GM18520 (cell line): ENCODE results near the gene CCNQ.
A peak's percentile ranks its signal among the peaks of the same experiment; 100 is the strongest.

Source experiments
- ATAC-seq: cut with Tn5 transposase; IDR thresholded peaks from one replicate; pipeline ENCODE4 v1.9.1; 2021; ENCODE audit not compliant: unreplicated experiment

Gene CCNQ

DNA sequence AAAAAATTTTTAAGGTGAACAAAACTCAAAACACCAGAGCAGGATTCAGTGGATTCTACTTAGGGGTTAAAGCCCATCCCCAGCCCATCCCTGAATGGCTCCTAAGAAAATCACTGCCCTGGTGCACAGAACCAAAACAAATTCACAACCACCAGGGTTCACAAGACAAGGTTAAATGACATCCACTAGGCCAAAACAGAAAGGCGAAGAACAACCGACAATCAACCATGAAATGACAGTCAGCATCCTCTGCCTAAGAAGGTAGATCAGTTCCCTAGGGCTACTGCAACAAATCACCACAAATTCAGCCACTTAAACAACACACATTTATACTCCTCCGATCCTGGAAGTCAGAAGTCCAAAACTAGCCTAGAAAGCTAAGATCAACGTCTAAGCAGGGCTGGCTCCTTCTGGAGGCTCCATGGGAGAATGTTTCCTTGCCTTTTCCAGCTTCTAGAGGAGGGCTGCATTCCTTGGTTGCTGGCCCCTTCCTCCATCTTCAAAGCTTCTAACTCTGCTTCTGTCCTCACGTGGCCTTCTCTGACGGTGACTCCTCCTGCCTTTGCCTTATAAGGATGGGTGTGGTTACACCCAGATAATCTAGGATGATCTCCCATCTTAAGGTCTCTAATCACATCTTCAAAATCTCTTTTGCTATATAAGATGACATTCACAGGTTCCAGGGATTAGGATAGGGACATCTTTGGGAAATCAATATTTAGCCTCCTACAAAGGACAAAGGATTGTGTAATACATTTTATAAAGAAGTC, 1.8 kb downstream of the CCNQ start:
- ATAC-seq, result no peak

DNA sequence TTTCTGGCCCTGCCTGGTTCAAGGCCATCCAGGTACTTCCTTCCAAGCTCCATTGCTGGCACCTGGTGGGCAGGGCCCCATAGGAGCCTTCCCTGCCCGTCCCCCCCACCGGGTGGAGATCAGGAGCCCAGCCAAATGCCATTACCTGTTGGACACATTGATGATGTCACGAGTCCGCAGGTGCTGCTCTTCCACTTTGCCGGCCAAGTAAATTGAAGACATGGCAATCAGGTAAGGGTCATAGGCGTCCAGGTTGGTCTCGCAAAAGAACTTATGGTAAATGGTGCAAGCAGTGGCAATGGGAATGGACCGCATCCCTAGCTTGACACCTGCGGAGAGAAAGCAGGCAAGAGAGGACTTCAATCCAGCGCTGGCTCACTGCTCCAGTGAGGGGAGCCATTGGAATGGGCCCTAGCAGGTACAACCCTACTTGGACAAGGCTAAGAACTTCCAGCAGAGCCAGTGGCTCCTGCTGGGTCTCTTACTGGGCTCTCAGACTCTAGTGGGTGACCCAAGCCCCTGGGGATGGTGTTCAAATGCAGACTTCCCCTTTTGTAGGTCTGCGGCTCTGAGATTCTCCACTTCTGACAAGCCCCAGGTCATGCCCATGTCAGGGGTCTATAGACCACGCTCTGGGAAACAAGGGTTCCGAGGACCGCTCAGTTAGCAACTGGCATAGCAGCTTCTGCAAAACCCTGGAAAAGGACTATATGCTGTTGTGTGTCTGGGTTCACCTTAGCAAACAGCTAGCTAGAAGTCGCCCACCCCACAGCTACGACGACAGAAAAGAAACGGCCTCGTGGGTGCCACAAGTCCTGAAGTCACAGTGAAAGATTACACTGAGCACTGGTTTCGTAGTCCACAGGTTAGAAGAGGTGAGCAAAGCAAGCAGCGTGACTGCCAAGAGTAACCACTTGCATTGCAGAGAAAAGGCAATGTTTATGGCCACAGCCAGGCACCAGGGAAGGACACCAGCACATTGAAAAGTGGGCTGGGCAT, 2.8 kb downstream of the CCNQ start:
- no peak for ATAC-seq

DNA sequence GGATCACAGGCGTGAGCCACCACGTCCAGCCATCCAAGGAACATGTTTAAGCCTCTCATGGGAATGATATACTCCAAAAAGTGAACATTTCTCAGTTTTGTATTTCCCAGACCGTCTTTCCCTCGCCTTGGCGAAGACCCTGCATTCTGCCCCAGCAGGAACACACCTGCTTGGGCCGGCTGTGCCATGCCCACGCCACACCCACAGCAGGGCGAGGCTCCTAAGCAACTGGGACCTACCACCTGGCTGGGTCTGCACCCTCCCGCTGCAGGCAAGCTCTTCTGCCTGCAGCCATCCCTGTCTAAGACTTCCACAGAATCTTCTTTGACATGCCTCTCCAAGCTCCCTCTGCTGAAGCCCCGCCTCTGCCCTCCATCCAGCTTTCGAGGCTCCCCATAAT, 3.6 kb downstream of the CCNQ start:
- no peak for ATAC-seq

DNA sequence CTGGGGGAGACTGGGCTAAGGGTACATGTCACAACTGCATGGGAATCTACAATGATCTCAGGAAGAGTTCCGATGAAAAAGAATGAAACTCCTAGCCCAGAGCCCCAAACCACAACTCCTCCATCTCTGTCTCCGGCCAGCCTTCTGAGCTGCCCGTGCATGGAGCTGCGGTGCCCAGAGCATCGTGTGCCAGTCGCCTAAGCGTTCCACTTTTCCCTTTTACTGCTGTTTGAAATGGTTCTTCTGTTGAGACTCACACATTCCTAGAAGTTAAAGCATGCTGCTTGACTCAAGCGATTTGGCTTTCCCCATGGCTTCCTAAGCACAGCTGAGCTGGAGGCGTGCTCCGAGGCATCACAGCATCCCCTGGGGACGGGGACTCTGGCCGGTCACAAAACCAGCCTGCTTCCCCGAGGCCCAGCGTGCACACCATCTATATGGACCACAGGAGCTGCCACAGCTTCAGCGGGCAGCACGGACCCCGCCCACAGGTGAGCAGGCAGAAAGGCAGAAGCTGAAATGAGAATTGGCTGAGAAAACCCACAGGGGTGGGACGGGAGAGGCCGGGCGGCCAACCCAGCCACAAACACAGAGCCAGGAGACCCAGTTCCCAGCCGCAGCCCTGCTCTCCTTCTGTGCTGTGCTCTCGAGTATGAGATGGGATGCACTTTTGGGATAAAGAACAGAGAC, 5.0 kb downstream of the CCNQ start:
- ATAC-seq, result no peak

DNA sequence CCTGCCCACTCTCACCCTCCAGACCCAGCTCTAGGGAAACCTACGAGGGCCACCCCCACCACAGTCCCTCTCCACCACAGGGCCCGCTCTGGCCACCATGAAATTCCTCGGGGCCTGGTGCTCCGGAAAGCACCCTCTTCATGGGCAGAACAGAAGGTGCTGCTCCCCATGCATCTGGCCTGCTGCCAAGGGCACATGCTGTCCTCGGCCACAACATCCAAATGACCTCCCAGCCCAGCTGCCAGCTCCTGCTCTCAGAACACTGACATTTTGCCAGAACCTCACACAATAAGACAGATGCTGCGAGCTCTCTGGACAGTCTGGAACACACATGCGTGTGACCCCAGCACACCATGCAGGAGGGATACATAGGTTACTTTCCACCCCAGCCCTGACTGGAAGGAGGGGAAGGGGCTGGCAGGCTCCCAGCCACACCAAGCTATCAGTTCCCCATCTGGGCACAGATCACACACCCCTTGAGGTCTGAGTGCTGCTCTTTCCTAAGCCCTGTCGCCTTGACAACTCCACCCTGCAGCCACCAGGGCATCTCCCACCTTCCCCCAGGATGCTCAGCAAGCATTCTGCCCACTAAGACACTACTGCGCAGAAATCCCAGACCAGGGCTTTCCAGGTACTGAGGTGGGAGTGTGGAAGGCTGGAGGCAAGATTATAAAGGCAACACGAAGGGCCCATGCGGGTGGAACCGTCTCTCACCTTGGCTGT, 5.8 kb downstream of the CCNQ start:
- no peak for ATAC-seq

DNA sequence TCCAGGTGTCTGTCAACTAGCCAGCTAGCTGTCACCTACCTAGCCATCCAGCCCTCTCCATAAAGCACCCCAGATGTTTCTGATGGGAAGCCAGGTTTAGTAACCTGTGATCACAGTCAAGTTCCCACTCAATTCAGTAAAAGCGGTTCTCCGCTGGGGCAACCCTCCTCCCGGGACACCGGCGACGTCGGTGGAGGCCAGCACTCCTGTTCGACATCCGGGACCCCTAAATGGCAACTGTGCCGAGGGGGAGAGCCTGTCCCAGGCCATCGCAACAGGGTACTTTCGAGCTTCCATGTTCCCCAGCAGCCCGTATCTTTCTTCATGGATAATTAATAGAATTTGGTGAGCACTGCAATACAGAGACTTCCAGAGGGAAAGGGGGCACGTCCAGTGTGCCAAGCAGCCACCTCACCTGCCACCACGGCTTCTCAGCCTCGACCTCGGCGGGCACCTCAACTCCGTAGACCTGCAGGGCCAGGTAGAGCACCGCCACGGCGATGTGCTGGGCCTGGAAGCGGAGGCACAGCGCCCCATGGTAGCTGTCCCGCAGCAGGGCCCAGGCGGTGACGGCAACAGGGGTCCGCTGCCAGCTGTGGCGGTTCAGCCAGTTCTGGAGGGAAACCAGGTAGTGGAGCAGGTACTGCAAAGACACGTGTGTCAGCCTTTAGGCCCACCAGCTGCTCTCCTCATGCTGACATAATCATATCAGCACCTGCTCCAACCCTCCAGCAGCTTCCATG, 6.7 kb downstream of the CCNQ start:
- ATAC-seq, result no peak

DNA sequence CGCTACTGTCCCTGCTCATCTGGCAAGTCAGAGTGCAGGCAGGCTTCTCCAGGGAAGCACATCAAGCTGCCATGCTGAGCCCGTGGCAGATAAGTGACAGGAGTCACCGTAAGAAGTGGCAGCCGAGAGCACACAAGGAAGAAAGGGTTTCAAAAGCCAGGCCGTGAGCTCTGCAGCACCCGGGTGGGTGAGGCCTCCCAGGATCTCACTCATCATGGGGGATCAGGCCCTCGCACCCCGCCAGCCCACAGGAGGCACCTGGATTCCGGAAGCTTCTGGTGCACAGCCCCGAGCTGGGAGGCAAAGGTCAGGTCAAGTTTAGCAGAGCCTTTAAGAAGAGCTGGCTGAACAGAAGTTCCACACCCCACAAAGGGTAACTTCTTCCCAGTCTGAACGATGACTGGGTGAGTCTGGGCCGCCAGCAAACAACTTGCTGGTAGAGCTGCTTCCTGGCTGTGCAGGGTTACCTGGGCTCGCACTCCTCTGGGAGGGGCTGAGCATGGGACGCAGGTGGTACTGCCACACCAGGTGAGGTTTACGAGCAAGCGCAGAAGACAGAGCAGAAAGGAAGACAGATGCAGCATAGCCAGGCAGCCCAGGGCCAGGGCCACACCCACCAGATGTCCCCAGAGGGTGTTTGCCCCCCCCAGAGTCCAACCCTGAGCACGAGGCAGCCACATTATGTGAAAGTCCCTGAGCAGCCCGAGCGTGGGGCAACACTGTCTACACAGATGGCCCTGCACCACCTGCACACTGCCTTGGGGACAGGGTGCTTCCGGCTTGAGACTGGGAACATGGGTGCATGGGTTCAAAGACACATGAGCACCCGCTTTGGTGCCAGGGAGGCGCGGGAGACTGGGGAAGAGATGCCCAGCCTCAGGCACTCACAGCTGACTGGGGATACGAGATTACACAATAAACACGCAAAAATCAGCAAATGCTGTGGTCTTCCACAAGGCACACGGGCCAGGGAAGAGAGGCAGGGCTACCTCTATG, 7.7 kb downstream of the CCNQ start:
- ATAC-seq, result no peak

DNA sequence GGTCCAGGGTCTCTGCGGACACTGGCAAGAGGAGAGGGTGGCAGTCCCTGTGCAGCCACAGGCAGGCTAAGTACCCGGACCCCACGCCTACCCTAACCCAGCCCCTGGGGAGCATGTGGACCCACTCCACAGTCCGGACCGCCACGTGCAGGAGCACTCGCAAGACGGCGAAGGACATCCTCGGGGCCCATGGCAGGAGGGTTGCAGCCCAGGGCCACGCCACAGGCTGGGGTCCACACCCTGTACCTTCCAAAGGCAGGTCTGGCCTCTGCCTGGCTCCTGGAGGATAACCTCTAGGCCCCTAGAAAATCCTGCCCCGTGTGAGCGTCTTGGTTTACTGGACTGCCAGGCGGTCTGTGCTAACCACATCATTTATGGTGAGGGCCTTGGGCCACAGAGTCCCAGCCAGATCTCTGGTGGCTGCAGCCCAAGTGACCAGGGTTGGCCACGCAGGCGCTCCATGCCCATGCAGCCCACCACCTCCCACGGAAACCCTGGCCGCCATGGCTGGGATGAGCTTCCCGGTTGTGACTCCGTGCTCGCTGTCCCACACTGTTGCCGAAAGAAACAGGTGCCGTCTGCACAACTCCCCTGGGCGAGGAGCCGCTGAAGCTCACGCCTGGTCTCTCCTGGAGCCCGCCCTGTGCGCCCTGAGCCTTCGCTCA, 10.0 kb downstream of the CCNQ start:
- ATAC-seq, result no peak

DNA sequence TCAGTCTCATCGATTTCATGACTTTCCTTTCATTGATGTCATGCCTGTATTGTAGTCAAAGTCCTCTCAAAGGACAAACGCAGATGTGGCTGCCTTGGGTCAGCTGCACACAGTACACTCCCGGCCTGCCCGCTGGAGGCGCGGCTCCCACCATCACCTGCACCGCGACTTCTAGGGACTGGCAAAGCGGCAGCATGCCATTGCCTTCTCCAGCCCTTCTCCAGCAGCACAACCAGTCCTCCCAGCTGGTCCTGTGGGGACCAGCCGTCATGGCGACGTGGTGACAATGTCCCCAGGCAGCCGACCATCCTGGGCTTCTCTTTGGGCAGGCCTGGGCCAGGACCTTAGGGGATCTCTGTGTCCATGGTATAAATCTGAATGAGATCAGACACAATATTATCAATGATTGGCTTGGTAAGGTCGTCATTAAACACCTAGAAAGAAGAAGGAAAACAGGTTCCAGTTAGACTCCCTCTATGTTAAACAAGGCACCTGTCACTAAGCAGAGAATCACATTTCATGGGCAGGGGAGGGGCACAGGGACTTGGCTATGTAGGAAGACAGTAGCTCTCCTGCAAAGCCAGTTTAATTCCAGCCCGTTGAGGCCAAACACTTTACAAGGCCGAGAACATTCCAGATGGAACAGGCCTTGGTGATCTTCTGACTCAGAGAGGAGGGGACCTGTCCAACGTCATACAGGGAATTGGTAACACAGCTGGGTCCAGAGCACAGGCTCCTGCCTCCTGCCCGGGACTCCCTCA, 10.7 kb downstream of the CCNQ start:
- ATAC-seq, result no peak

DNA sequence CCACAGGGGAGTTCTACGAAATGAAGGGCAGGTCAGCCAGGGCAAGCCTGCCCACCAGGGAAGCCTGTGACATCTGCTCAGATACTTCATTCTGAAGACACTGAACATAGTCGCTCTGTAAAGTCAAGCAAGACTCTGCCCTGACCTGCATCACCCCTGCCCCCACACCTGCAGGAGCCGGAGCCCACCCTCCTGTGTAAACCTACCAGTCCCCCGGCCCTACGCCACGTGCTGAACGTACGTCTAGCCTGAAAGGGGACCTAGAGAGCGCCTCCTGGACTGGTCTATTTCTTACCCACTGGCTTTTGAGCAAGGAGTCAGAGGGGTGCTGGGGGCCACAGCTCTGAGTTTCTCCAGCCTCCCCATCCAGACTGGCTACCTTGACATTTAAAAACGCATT, 11.6 kb downstream of the CCNQ start:
- ATAC-seq, result no peak

DNA sequence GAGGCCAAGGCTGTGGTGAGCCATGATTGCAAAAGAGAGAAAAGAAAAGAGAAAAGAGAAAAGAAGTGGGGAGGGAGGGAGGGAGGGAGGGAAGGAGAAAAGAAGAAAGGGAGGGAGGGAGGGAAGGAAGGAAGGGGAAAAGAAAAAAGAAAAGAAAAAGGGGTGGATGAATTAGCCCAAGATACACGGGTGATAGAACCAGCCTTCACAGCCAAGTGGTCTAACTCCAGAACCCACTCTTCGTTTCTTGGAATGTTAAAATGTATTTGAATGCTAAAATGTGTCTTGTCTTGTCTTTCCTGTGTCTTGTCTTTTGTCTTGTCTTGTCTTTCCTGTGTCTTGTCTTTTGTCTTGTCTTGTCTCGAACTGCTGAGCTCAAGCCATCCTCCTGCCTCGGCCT, 13.1 kb downstream of the CCNQ start:
- ATAC-seq, result no peak

DNA sequence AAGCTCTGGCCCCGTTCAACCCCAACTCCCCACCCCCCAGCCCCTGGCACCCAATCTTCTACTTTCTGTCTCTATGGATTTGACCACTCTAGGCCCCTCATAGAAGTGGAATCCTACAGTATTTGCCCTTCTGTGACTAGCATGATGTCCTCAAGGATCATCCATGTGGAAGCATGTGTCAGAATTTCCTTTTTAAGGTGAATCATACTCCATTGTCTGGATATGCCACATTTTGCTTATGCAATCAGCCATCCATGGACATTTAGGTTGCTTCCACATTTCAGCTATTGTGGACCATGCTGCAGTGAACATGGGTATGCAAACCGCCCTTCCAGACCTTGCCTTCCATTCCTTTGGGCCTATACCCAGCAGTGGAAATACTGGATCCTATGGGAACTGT, 15.5 kb downstream of the CCNQ start:
- no peak for ATAC-seq

DNA sequence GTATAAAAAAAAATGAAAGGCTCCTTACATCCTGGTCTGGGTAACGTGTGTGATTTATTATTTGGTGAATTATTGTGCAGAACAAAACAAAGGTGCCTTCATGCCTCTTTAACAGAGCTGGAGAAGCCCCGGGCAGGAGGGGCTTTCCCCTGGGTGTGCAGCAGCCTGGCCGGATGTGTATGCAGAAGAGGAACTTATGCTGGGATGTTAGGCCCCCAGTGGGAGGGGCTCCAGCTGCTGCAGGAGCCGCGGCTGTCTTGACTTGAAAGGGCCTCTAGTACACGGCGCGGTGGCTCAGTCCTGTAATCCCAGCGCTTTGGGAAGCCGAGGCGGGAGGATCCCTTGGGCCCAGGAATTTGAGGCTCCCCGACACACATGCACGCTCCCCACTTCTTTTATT, 16.0 kb downstream of the CCNQ start:
- ATAC-seq, result peak; percentile 82

DNA sequence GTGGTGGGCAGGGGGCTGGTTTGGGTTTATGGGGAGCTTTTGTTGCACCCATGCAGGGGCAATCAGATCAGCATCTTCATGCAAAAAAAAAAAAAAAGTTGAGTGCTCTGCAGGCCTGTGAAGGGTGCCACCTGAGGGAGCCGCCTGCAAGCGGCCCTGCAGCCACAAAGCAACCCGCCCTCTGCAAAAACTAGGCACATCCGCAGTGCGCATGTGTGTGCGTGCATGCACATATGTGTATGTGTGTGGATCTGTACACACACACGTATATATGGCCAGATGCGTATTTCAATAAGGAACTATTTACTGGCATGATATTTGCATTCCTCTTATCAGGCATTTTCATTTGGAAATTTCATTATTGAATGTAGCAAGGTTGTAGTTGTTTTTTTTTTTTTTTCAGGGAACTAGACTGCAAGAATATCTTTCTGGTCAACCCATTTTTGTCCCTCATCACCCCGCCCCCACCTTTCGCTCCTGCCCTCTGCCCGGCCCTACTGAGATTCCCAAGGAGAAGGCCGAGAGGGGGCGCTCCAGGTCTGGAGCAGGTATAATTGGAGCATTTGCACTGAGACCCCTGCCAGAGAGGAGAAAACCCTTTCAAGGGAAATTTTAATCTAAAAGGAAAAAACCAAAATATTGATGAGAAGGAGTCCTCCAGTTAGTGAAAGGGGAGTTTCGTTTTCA, 18.1 kb downstream of the CCNQ start:
- no peak for ATAC-seq

DNA sequence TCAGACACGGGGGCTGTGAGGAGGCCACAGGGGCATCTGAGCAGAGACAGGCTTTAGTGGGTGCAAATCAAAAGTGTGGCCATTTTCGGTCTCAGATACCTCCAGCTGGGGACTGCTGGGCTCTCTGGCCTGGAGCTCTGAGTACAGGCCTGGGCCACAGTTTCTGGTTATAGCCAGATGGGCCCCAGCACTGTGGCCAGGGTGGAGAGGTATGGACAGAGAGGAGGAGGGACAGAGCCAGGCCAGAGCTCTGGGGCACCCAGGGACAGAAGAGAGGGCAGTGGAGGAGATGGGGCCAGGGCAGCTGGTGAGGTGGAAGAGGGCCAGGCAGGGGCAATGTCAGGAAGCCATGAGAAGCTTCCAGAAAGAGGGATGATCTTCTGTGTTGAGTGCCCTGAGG, 20.1 kb downstream of the CCNQ start:
- ATAC-seq, result no peak

DNA sequence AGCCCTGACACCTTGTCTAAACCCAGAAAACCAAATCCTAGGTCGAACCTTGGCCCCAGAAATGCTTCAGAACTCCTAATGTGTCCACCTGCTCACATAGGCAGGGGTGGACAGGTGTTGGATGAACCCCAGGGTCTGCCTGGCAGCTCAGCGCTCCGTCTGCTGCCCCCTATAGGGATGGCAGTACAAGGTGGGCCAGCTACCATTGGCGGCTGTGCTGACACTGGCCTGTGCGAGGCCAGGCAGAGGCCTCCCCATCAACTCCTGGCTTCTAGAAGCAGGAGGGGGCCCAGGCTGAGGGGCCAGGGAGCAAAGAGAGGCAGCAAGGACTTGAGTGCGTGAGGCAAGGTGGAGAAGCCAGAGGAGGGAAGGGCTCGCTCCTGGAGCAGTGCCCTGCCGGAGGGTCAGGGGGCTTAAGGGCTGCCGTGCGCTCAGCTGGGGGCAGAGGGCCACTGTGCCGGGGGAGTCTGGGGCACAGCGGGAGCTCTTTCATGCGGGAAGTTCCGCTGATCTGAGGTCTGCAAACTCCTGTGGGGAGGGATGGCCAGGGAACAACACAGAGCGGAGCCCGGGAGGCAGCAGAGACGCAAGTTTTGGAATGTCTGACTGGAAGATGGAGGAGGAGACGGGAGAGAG, 20.6 kb downstream of the CCNQ start:
- no peak for ATAC-seq

DNA sequence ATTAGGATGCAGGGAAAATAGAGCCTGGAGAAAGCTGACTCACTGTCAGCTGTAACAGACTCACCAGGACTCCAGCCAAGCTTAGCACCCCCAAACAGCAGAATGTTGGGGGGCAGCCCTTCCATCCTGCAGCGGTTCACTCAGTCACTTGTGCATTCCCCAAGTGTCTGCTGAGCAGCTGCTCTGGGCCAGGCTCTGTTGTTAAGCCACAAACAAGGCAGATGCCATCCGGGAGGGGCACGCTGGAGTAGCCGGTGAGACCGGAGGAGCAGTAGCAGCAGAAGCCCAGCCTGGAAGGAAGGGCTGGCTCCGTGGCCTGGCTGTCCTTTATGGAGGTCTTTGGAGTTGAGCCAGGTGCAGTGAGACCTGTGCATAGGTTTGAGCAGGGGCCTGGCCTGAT, 22.0 kb downstream of the CCNQ start:
- no peak for ATAC-seq
